GM18873 (cell line): ENCODE measurements around the gene MFRP.
A peak's percentile ranks its signal among the peaks of the same experiment; 100 is the strongest.

Source experiments
- ATAC-seq: cut with Tn5 transposase; IDR thresholded peaks from one replicate; pipeline ENCODE4 v1.9.1; 2021; ENCODE audit warnings: mild to moderate bottlenecking, moderate library complexity, moderate number of reproducible peaks; ENCODE audit not compliant: unreplicated experiment, low FRiP score

The MFRP gene

GRCh38 chr11:119338965-119339588 is 7.4 kb downstream of the MFRP start:
- no peak for ATAC-seq

GRCh38 chr11:119338318-119338890 is 8.1 kb downstream of the MFRP start:
- no peak for ATAC-seq

GRCh38 chr11:119337581-119338317 is 8.8 kb downstream of the MFRP start:
- ATAC-seq, result no peak

DNA sequence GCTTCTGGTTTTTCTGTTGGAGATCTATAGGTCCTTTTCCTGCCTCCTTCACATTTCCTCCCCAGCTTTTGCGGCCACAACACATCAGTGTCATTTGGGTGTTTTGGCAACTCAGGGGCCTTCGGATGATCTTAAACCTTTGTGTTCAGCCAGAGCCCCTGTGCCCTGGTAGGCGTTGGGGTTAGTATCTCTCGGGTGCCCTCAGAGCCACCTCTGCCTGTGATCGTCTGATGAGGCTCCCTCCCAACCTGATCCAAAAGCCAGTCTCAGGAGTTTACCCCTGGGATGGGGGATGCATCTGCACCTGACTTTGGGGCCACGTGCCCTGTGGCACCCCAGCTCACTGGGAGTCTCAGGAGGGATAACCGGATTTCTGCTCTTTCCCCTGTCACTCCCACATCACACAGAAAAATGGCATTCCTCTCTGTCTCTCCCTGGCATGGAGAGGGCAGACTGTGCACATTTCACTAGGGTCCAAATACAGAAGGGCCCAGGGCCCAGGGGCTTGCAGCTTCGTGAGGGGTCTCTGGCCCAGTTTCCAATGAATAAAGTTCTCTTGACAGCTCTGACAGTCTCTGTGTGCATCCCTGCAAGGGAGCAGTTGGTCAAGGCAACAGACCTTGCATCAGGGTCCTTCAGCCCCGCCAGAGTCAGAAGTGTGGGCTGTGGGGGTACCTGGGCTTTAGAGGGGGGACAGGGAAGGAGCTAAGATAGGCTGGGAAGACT is 9.6 kb downstream of the MFRP start:
- ATAC-seq, result no peak

- ATAC-seq, result no peak
Measured at GRCh38 chr11:119335655-119336543, 10.6 kb downstream of the MFRP start.

- ATAC-seq, result no peak
Measured at GRCh38 chr11:119335091-119335654, 11.3 kb downstream of the MFRP start.

GRCh38 chr11:119334174-119334930 is 12.2 kb downstream of the MFRP start, which contains the start of gene RNF26:
RNF26 (plus strand) TSS chr11:119334527; CDS start chr11:119335123, 596 bp downstream.
- peak; percentile 91 for ATAC-seq

GRCh38 chr11:119332111-119332765 is 14.3 kb downstream of the MFRP start:
- no peak for ATAC-seq

DNA sequence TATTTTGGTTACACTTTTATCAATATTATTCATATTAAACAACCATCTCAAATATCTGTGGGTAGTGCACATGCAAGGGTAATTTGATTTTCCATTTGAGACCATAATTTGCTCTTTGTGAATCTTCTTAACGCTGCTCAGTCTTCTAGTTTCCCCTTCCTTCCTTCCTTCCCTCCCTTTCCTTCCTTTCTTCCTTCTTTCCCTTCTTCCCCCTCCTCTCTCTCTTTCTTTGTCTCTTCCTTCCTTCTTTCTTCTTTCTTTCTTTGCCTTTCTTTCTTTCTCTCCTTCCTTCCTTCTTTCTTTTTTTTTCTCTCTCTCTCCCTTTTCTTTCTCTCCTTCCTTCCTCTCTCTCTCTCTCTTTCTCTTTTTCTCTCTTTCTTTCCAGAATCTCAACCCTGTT is 16.3 kb downstream of the MFRP start:
- no peak for ATAC-seq

- no peak for ATAC-seq
Measured at GRCh38 chr11:119329320-119329719, 17.2 kb downstream of the MFRP start.

DNA sequence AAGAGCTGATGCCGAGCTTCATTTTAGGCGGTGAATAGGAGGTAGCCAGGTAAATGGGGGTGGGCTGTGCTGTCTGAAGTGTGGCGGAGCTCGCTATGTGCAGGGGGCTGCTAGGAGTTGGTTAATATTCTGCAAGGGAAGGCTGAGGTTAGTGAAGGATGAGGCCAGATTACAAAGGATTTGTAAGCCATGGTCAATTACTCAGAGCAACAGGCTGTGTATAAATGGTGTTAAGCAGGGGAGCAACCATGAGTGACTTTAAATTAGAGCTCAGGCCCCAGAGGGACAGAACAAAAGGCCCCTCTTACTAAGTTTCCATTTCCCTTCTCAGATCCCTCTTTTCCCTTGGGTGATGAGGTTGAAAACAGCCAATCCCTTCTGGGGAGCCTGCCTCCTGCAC is 22.3 kb downstream of the MFRP start:
- no peak for ATAC-seq

DNA sequence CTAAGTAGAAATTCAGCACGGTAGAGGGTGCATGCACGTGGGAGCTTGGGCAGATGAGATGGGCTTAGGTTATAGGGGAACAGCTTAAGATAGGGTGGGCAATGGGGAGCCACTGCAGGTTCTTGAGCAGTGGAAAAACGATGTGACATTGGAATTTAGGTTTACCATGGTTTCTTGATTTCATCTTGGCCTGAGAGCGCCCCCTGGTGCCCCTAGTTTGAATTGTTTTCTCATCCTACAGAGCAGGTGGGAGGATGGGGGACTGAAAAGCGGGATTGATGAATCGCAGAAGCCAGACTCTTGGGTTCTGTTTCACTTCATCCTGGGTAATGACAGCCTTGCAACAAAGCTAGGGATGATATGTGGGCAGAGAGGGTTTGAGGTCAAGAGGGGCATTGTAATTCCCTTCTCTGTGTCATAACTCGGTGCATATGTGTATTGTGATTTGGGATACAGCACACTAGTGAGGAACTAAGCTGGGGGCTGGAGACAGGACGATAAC is 22.9 kb downstream of the MFRP start:
- no peak for ATAC-seq

DNA sequence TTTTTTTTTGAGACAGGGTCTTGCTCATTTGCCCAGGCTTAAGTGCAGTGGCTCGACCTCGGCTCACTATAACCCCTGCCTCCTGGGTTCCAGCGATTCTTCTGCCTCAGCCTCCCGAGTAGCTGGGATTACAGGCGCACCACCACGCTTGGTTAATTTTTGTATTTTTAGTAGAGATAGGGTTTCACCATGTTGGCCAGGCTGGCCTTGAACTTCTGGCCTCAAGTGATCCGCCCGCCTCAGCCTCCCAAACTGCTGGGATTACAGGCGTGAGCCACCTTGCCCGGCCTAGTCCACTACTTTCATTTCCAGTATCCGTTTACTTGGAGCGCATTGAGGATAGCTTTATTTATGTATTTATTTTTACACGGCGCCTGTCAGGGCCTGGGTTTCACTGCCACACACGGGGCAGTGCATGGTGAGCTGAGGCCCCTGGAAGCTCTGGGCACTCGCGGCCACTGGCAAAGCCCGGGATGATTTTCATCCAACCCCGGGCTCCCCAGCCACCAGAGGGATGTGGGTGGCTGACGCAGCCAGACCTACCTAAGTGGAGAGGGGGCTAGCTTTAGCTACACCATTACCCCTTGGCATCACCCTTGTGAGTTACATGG is 23.5 kb downstream of the MFRP start:
- ATAC-seq, result no peak

DNA sequence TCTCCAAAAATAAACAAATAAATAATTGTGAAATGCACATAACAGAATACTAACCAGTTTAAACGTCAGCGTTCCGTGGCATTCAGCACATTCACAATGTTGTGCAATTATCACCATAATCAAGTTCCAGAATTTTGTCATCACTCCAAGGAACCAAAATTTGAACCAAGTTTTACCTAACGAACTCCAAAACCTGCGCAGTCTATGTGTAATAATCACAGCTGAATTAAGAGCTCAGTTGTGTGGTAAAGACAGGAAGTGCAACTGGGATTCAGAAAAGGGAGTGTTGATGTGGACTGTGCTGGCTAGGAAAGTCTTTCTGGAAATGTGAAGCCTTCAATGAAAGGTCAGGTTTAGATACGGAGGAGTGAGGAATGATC is 24.2 kb downstream of the MFRP start:
- no peak for ATAC-seq

- ATAC-seq, result no peak
Measured at GRCh38 chr11:119320776-119321524, 25.6 kb downstream of the MFRP start.

DNA sequence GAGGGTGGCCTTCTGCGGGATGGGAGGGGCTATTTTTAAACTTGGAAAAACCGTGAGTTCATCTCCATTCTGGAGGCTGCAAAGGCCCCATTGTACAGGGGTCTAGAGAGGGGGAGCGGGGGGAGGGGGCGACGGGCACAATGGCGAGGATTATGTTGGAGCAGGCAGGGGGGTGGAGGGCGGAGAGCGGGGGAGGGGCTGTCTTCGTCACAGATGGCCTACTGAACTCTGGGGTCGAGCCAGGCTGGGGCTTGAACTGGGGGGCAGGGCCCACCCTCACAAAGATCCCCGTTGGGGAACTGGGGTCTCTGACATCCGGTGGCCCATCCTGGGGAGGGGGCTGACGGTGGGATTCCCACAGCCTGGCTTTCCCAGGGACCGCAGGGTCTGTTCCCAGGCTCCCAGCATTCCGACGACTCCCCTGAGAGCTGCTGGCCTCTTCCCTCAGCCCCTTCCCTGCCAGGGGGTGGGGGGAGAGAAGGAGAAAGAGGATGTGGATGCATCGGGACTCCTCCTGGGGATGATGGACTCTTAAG is 26.2 kb downstream of the MFRP start:
- no peak for ATAC-seq

DNA sequence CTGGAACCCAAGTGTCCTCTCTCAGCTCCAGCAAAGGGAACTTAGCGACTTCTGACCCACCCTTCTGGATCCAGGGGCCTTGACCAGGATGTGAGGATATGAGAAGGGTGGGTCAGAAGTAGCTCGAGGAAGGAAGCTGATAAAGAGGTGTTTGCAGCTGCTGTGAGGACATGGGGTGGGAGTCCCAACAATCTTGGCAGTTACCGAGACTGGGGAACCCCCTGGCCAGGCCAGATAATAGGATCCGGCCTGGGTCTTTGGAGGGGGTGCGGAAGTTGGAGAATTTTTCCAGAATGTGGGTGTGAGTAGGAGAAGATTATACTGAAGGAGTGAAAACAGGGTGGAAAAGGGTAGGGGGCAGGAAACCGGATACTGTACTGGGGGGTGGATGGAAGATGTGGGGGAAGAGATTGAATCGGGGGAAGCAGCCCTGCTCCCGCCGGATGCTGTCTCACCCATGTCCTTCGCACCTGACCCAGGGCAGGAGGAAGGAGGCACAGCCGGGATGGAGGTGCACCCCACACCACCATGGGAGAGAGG is 26.7 kb downstream of the MFRP start:
- no peak for ATAC-seq
